Activated CD4-positive, alpha-beta T cell treated with anti-CD3 and anti-CD28 coated beads, Interleukin-2, amount 50 U/mL, for 24 hours (primary cell): ENCODE measurements around the gene PIP4K2A.
"Not testable (repeated sequence)": the region's sequence is repeated elsewhere in the genome, so short reads cannot be mapped to it uniquely, and the experiment has no call there.

ENCODE experiments used
- DNase-seq, 2 donors: peaks; one replicate each; pipeline ENCODE4 v3.0.0-alpha.2; 2020; ENCODE audit warnings: low read depth in 1 of 2, low spot score in 1 of 2

The PIP4K2A gene

GRCh38 chr10:22714479-22715289, at the start of gene PIP4K2A:
TSS of gene PIP4K2A (minus strand) at chr10:22714578. CDS start at chr10:22714326, 252 bp downstream.
- peak; percentile 45 to 57 for DNase-seq

GRCh38 chr10:22761569-22762220, 47.3 kb upstream of the PIP4K2A start:
- no peak for DNase-seq

- DNase-seq, result no peak
These were observed 45.6 kb upstream of the PIP4K2A start for GRCh38 chr10:22760025-22760424.

- no peak for DNase-seq
These were observed 44.5 kb upstream of the PIP4K2A start for GRCh38 chr10:22758867-22759266.

GRCh38 chr10:22754296-22754695, 39.9 kb upstream of the PIP4K2A start:
- no peak for DNase-seq

- DNase-seq, result no peak
These were observed 39.4 kb upstream of the PIP4K2A start for GRCh38 chr10:22753786-22754185.

GRCh38 chr10:22752272-22752889, 38.0 kb upstream of the PIP4K2A start:
- no peak for DNase-seq

- DNase-seq, result no peak
These were observed 35.8 kb upstream of the PIP4K2A start for GRCh38 chr10:22750131-22750530.

GRCh38 chr10:22744858-22745257, 30.5 kb upstream of the PIP4K2A start:
- DNase-seq, result not testable (repeated sequence)

- DNase-seq, result no peak
These were observed 28.3 kb upstream of the PIP4K2A start for GRCh38 chr10:22742678-22743077.

- not testable (repeated sequence) for DNase-seq
These were observed 27.3 kb upstream of the PIP4K2A start for GRCh38 chr10:22741631-22742030.

GRCh38 chr10:22740180-22740579, 25.8 kb upstream of the PIP4K2A start:
- DNase-seq, result no peak

- no peak for DNase-seq
These were observed 23.2 kb upstream of the PIP4K2A start for GRCh38 chr10:22737587-22737986.

- DNase-seq, result no peak
These were observed 21.8 kb upstream of the PIP4K2A start for GRCh38 chr10:22736134-22736533.

GRCh38 chr10:22733992-22734391, 19.6 kb upstream of the PIP4K2A start:
- DNase-seq, result no peak

- no peak for DNase-seq
These were observed 13.3 kb upstream of the PIP4K2A start for GRCh38 chr10:22727663-22728062.

- DNase-seq, result no peak
These were observed 12.7 kb upstream of the PIP4K2A start for GRCh38 chr10:22727112-22727511.

- no peak for DNase-seq
These were observed 10.4 kb upstream of the PIP4K2A start for GRCh38 chr10:22724773-22725172.

- no peak for DNase-seq
These were observed 9.4 kb upstream of the PIP4K2A start for GRCh38 chr10:22723783-22724182.

- DNase-seq, result no peak
These were observed 9.0 kb upstream of the PIP4K2A start for GRCh38 chr10:22723343-22723779.

- DNase-seq, result no peak
These were observed 8.3 kb upstream of the PIP4K2A start for GRCh38 chr10:22722626-22723169.

GRCh38 chr10:22720667-22721066, 6.3 kb upstream of the PIP4K2A start:
- no peak for DNase-seq
